Measurements from ENCODE around the gene SLC4A1.
"Not testable (repeated sequence)": the region's sequence is repeated elsewhere in the genome, so short reads cannot be mapped to it uniquely, and the experiment has no call there.

The SLC4A1 gene

GRCh38 chr17:44255915-44256314, 12.0 kb downstream of the SLC4A1 start:
- no peak for DNase-seq

GRCh38 chr17:44254361-44255095, 13.4 kb downstream of the SLC4A1 start:
- no peak for DNase-seq

- DNase-seq = no peak
These were observed 14.9 kb downstream of the SLC4A1 start for GRCh38 chr17:44253006-44253405.

GRCh38 chr17:44251062-44251461, 16.9 kb downstream of the SLC4A1 start:
- no peak for DNase-seq

- DNase-seq = no peak
These were observed 18.3 kb downstream of the SLC4A1 start for GRCh38 chr17:44249501-44250246.

GRCh38 chr17:44247876-44248736, 19.8 kb downstream of the SLC4A1 start:
- no peak for DNase-seq

GRCh38 chr17:44247440-44247841, 20.5 kb downstream of the SLC4A1 start:
- no peak for DNase-seq

GRCh38 chr17:44241106-44241624, 26.8 kb downstream of the SLC4A1 start:
- no peak for DNase-seq

- not testable (repeated sequence) for DNase-seq
These were observed 30.0 kb downstream of the SLC4A1 start for GRCh38 chr17:44237886-44238285.

- DNase-seq = no peak
These were observed 31.4 kb downstream of the SLC4A1 start for GRCh38 chr17:44236444-44236991.

GRCh38 chr17:44235583-44235936, 32.4 kb downstream of the SLC4A1 start:
- no peak for DNase-seq

GRCh38 chr17:44233582-44233981, 34.4 kb downstream of the SLC4A1 start:
- DNase-seq = no peak

GRCh38 chr17:44232061-44232460, 35.9 kb downstream of the SLC4A1 start:
- DNase-seq = no peak

GRCh38 chr17:44230140-44230539, 37.8 kb downstream of the SLC4A1 start:
- DNase-seq = no peak

- DNase-seq = no peak
These were observed 38.8 kb downstream of the SLC4A1 start for GRCh38 chr17:44229090-44229489.

GRCh38 chr17:44223541-44224071, 44.3 kb downstream of the SLC4A1 start:
- no peak for DNase-seq

- DNase-seq = no peak
These were observed 45.6 kb downstream of the SLC4A1 start for GRCh38 chr17:44222112-44222869.

GRCh38 chr17:44221862-44222111, 46.1 kb downstream of the SLC4A1 start:
- DNase-seq = no peak

GRCh38 chr17:44221084-44221861, 46.7 kb downstream of the SLC4A1 start:
- DNase-seq = peak; percentile 56

- DNase-seq = no peak
These were observed 47.5 kb downstream of the SLC4A1 start for GRCh38 chr17:44220213-44221083.
